Measurements from ENCODE around the gene RERG.

Gene RERG

GRCh38 chr12:15256761-15257160 lies 35.5 kb upstream of the RERG start:
- no peak for DNase-seq
- in situ Hi-C loops (cut with HindIII; ENCODE audit: low pct_ligation_motif_present, low sequenced_read_pairs): no loop called here

GRCh38 chr12:15253990-15254389 lies 32.8 kb upstream of the RERG start:
- no peak for DNase-seq
- TF ChIP-seq CTCF (IDR thresholded peaks at IDR 0.05; ENCODE audit: low read depth, low read length, missing control alignments): no peak
- in situ Hi-C loops (cut with HindIII; ENCODE audit: low pct_ligation_motif_present, low sequenced_read_pairs): no loop called here
- H3K27ac ChIP-seq: no peak overlapping the region
- H3K36me3 ChIP-seq (replicated peaks): no peaks in the 10 kb centered on the region
- H3K27me3 ChIP-seq (replicated peaks): peaks cover 9% of the 10 kb centered on the region
- H3K4me3 ChIP-seq (ENCODE audit: low read depth, low read length): no peak overlapping the region

More at GRCh38 chr12:15256761-15257160, 35.5 kb upstream of the RERG start:
- peaks cover 7% of the 10 kb centered on the region for H3K27me3 ChIP-seq (replicated peaks)
- no peak for TF ChIP-seq CTCF (IDR thresholded peaks at IDR 0.05; ENCODE audit: low read depth, low read length, missing control alignments)
- no peak overlapping the region for H3K4me3 ChIP-seq (ENCODE audit: low read depth, low read length)
- no peaks in the 10 kb centered on the region for H3K36me3 ChIP-seq (replicated peaks)
- H3K27ac ChIP-seq: no peak overlapping the region

- no peak overlapping the region for H3K4me3 ChIP-seq (ENCODE audit: low read depth, low read length)
- DNase-seq: no peak
- no peaks in the 10 kb centered on the region for H3K27me3 ChIP-seq (replicated peaks)
- H3K36me3 ChIP-seq (replicated peaks): no peaks in the 10 kb centered on the region
- no peak overlapping the region for H3K27ac ChIP-seq
- in situ Hi-C loops (cut with HindIII; ENCODE audit: low pct_ligation_motif_present, low sequenced_read_pairs): no loop called here
- TF ChIP-seq CTCF (IDR thresholded peaks at IDR 0.05; ENCODE audit: low read depth, low read length, missing control alignments): no peak
These were observed 23.7 kb upstream of the RERG start for GRCh38 chr12:15244926-15245325.

- Histone ChIP-seq H3K27me3 (replicated peaks) (no peaks in the 10 kb centered on the region), H3K36me3 (replicated peaks) (no peaks in the 10 kb centered on the region), H3K4me3 (ENCODE audit: low read depth, low read length) (no peak overlapping the region), H3K27ac (no peak overlapping the region)
- in situ Hi-C loops (cut with HindIII; ENCODE audit: low pct_ligation_motif_present, low sequenced_read_pairs): no loop called here
- no peak for DNase-seq
- no peak for TF ChIP-seq CTCF (IDR thresholded peaks at IDR 0.05; ENCODE audit: low read depth, low read length, missing control alignments)
These were observed 23.1 kb upstream of the RERG start for GRCh38 chr12:15244341-15244740.

- DNase-seq: no peak
- in situ Hi-C loops (cut with HindIII; ENCODE audit: low pct_ligation_motif_present, low sequenced_read_pairs): no loop called here
- Histone ChIP-seq H3K27me3 (replicated peaks) (no peaks in the 10 kb centered on the region), H3K27ac (no peak overlapping the region), H3K4me3 (ENCODE audit: low read depth, low read length) (no peak overlapping the region), H3K36me3 (replicated peaks) (no peaks in the 10 kb centered on the region)
- TF ChIP-seq CTCF (IDR thresholded peaks at IDR 0.05; ENCODE audit: low read depth, low read length, missing control alignments): no peak
These were observed 21.9 kb upstream of the RERG start for GRCh38 chr12:15243102-15243501.

- in situ Hi-C loops (cut with HindIII; ENCODE audit: low pct_ligation_motif_present, low sequenced_read_pairs): no loop called here
- H3K4me3 ChIP-seq (ENCODE audit: low read depth, low read length): no peak overlapping the region
- no peak for TF ChIP-seq CTCF (IDR thresholded peaks at IDR 0.05; ENCODE audit: low read depth, low read length, missing control alignments)
- no peaks in the 10 kb centered on the region for H3K36me3 ChIP-seq (replicated peaks)
- no peak overlapping the region for H3K27ac ChIP-seq
- DNase-seq: no peak
- H3K27me3 ChIP-seq (replicated peaks): no peaks in the 10 kb centered on the region
These were observed 19.7 kb upstream of the RERG start for GRCh38 chr12:15240898-15241297.

All from brain microvascular endothelial cell (primary cell).